ENCODE data around the gene DENND1A.

- no peak for TF ChIP-seq GABPA (IDR thresholded peaks at IDR 0.05 in 1 of 2, conservative IDR thresholded peaks at IDR 0.05 in 1 of 2)
- TF ChIP-seq ATF3 (IDR thresholded peaks at IDR 0.05): no peak
- TF ChIP-seq CTCF (IDR thresholded peaks at IDR 0.05; ENCODE audit: low read depth, low read length, missing input control): no peak
- TF ChIP-seq EGR1 (IDR thresholded peaks at IDR 0.05; ENCODE audit: low read depth in 2 of 2): no peak
- TF ChIP-seq JUND (IDR thresholded peaks at IDR 0.05): no peak
- TF ChIP-seq RAD21 (IDR thresholded peaks at IDR 0.05): no peak
- TF ChIP-seq MAX (IDR thresholded peaks at IDR 0.05): no peak
These were observed 415.2 kb downstream of the DENND1A start for GRCh38 chr9:123514766-123515165.
